ENCODE results near the gene ARHGAP10. TPM values are rescaled to one million over a fixed set of nuclear protein-coding genes. Genes with fewer than 3 reads are reported as not detected.

The ARHGAP10 gene
- total RNA-seq, 1 experiment from 2014 or later: 9.0 TPM

GRCh38 chr4:147938496-147938895, 206.6 kb downstream of the ARHGAP10 start:
- BruUV-seq (replicated peaks): no TSS peak

GRCh38 chr4:147940171-147940570, 208.3 kb downstream of the ARHGAP10 start:
- no peak for TF ChIP-seq CTCF (conservative IDR thresholded peaks at IDR 0.05; ENCODE audit: low read depth, low read length)
- no peak for TF ChIP-seq EZH2 (IDR thresholded peaks at IDR 0.05; ENCODE audit: low read length, unreplicated experiment)
- no peak for TF ChIP-seq EZH2phosphoT487 (IDR thresholded peaks at IDR 0.05; ENCODE audit: borderline replicate concordance, low read length)
- Histone ChIP-seq H2AFZ (ENCODE audit: low read length) (no peak overlapping the region), H3K4me3 (ENCODE audit: low read length) (no peak overlapping the region), H4K20me1 (ENCODE audit: low read length) (no peaks in the 10 kb centered on the region), H3K36me3 (ENCODE audit: low read depth, low read length) (no peaks in the 10 kb centered on the region), H3K9me3 (ENCODE audit: low read length) (no peaks in the 10 kb centered on the region), H3K27me3 (ENCODE audit: low read length) (no peaks in the 10 kb centered on the region), H3K79me2 (ENCODE audit: low read length) (no peaks in the 10 kb centered on the region), H3K4me1 (ENCODE audit: insufficient read depth, low read length) (no peaks in the 10 kb centered on the region), H3K9me2 (replicated peaks; ENCODE audit: low read length) (no peaks in the 10 kb centered on the region), H3K4me2 (ENCODE audit: low read length) (no peak overlapping the region), H3K27ac (ENCODE audit: low read length) (no peak overlapping the region), H3K9ac (ENCODE audit: low read length) (no peak overlapping the region), H3F3A (ENCODE audit: low read length, unreplicated experiment) (no peaks in the 10 kb centered on the region)
- ATAC-seq: no peak
- ChIA-PET CTCF (no interaction called here), POLR2A (ENCODE audit: unreplicated experiment) (no interaction called here)
- DNase-seq: no peak
- intact Hi-C loops (cut with micrococcal nuclease): no loop called here
- no TSS peak for BruUV-seq (replicated peaks)

More at GRCh38 chr4:147938496-147938895, 206.6 kb downstream of the ARHGAP10 start:
- Histone ChIP-seq H3K4me1 (ENCODE audit: insufficient read depth, low read length) (no peaks in the 10 kb centered on the region), H2AFZ (ENCODE audit: low read length) (no peak overlapping the region), H4K20me1 (ENCODE audit: low read length) (no peaks in the 10 kb centered on the region), H3K4me3 (ENCODE audit: low read length) (no peak overlapping the region), H3F3A (ENCODE audit: low read length, unreplicated experiment) (no peaks in the 10 kb centered on the region), H3K27ac (ENCODE audit: low read length) (no peak overlapping the region), H3K9me3 (ENCODE audit: low read length) (no peaks in the 10 kb centered on the region), H3K9me2 (replicated peaks; ENCODE audit: low read length) (no peaks in the 10 kb centered on the region), H3K36me3 (ENCODE audit: low read depth, low read length) (no peaks in the 10 kb centered on the region), H3K4me2 (ENCODE audit: low read length) (no peak overlapping the region), H3K79me2 (ENCODE audit: low read length) (no peaks in the 10 kb centered on the region), H3K9ac (ENCODE audit: low read length) (no peak overlapping the region), H3K27me3 (ENCODE audit: low read length) (no peaks in the 10 kb centered on the region)
- POLR2A ChIA-PET (ENCODE audit: unreplicated experiment): no interaction called here
- CTCF ChIA-PET: no interaction called here
- DNase-seq (no peak), ATAC-seq (no peak)
- TF ChIP-seq EZH2phosphoT487 (IDR thresholded peaks at IDR 0.05; ENCODE audit: borderline replicate concordance, low read length) (no peak), CTCF (conservative IDR thresholded peaks at IDR 0.05; ENCODE audit: low read depth, low read length) (no peak), EZH2 (IDR thresholded peaks at IDR 0.05; ENCODE audit: low read length, unreplicated experiment) (no peak)
- intact Hi-C loops (cut with micrococcal nuclease): no loop called here

GRCh38 chr4:147941373-147941772, 209.5 kb downstream of the ARHGAP10 start:
- intact Hi-C loops (cut with micrococcal nuclease): no loop called here
- H2AFZ ChIP-seq (ENCODE audit: low read length): no peak overlapping the region
- H3K4me3 ChIP-seq (ENCODE audit: low read length): no peak overlapping the region
- H3K36me3 ChIP-seq (ENCODE audit: low read depth, low read length): no peaks in the 10 kb centered on the region
- H3K9me3 ChIP-seq (ENCODE audit: low read length): no peaks in the 10 kb centered on the region
- BruUV-seq (replicated peaks): no TSS peak
- CTCF ChIA-PET: no interaction called here
- no peak overlapping the region for H3K27ac ChIP-seq (ENCODE audit: low read length)
- no peaks in the 10 kb centered on the region for H4K20me1 ChIP-seq (ENCODE audit: low read length)
- no peak for TF ChIP-seq CTCF (conservative IDR thresholded peaks at IDR 0.05; ENCODE audit: low read depth, low read length)
- TF ChIP-seq EZH2 (IDR thresholded peaks at IDR 0.05; ENCODE audit: low read length, unreplicated experiment): no peak
- TF ChIP-seq EZH2phosphoT487 (IDR thresholded peaks at IDR 0.05; ENCODE audit: borderline replicate concordance, low read length): no peak
- POLR2A ChIA-PET (ENCODE audit: unreplicated experiment): no interaction called here
- H3F3A ChIP-seq (ENCODE audit: low read length, unreplicated experiment): no peaks in the 10 kb centered on the region
- H3K27me3 ChIP-seq (ENCODE audit: low read length): no peaks in the 10 kb centered on the region
- no peak overlapping the region for H3K4me2 ChIP-seq (ENCODE audit: low read length)
- no peaks in the 10 kb centered on the region for H3K9me2 ChIP-seq (replicated peaks; ENCODE audit: low read length)
- no peak for DNase-seq
- H3K4me1 ChIP-seq (ENCODE audit: insufficient read depth, low read length): no peaks in the 10 kb centered on the region
- no peaks in the 10 kb centered on the region for H3K79me2 ChIP-seq (ENCODE audit: low read length)
- no peak for ATAC-seq
- H3K9ac ChIP-seq (ENCODE audit: low read length): no peak overlapping the region
